GM21576 (cell line): ENCODE data around the gene PLSCR3.

ENCODE experiments used
- ATAC-seq: cut with Tn5 transposase; IDR thresholded peaks from one replicate; pipeline ENCODE4 v1.9.1; 2021; ENCODE audit warnings: mild to moderate bottlenecking, moderate library complexity; ENCODE audit not compliant: unreplicated experiment

The PLSCR3 gene

GRCh38 chr17:7351665-7352502, 42.4 kb downstream of the PLSCR3 start, which contains the start of gene KCTD11:
Gene KCTD11, plus strand, starts transcription at chr17:7352162.
- peak; percentile 57 for ATAC-seq

- no peak for ATAC-seq
Observed at GRCh38 chr17:7348478-7349242, 45.7 kb downstream of the PLSCR3 start.

- ATAC-seq: no peak
Observed at GRCh38 chr17:7347630-7348477, 46.5 kb downstream of the PLSCR3 start.

- ATAC-seq: no peak
Observed at GRCh38 chr17:7346761-7347614, 47.3 kb downstream of the PLSCR3 start.

GRCh38 chr17:7343250-7343649, 51.1 kb downstream of the PLSCR3 start:
- ATAC-seq: no peak

- no peak for ATAC-seq
Observed at GRCh38 chr17:7341842-7342241, 52.5 kb downstream of the PLSCR3 start.

GRCh38 chr17:7340179-7340578, 54.1 kb downstream of the PLSCR3 start:
- ATAC-seq: no peak
